ENCODE results near the gene ORAI3.

ORAI3 gene

DNA sequence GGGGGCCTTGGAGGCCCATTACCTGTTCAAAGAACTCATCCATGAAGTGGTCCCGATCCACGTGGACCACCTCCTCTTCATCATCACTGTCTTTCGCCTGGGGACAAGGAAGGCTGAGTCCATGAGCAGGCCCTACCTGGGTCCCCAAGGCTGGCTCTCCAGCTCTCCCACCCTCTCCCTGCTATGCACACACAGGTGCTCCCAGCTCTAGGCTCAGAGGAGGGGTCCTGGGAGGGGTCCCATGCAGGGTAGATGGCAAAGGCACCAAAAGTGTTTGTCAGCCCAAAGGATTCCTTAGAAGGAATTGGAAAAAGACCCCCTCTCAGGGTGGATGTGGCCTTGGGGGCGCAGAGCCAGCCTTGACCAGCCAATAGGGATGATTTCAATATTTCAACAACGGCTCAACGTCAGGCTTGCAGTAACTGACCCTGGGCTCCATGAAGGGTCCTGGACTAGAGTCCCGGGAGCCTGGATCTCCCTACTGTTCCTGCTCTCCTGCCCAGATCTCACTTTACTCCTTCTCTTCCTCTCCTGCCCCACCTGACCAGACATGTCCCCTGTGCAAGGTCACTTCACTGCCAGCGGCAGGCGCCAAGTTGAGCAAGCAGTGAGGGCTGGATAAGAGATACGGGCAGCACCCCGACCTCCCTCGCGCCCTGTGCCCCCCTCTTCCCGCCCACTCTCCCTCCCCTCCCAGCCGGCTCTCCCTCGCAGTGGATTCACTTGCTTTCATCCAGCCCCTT is 52.8 kb downstream of the ORAI3 start:
- TF ChIP-seq NFIC (IDR thresholded peaks at IDR 0.05) = no peak
- TF ChIP-seq CEBPB (IDR thresholded peaks at IDR 0.05) = no peak
- no peak for TF ChIP-seq EP300 (IDR thresholded peaks at IDR 0.05; ENCODE audit: borderline replicate concordance)
- no peak for TF ChIP-seq FOXM1 (IDR thresholded peaks at IDR 0.05; ENCODE audit: borderline replicate concordance, low read depth)
- no peak for TF ChIP-seq EGR1 (IDR thresholded peaks at IDR 0.05)
- TF ChIP-seq TCF12 (IDR thresholded peaks at IDR 0.05; ENCODE audit: low read depth) = no peak
- no peak for TF ChIP-seq TAF1 (IDR thresholded peaks at IDR 0.05; ENCODE audit: low read depth)
- no peak for TF ChIP-seq TEAD4 (IDR thresholded peaks at IDR 0.05)
- no peak for TF ChIP-seq RAD21 (IDR thresholded peaks at IDR 0.05; ENCODE audit: low read depth)
- TF ChIP-seq, protein P1, sequence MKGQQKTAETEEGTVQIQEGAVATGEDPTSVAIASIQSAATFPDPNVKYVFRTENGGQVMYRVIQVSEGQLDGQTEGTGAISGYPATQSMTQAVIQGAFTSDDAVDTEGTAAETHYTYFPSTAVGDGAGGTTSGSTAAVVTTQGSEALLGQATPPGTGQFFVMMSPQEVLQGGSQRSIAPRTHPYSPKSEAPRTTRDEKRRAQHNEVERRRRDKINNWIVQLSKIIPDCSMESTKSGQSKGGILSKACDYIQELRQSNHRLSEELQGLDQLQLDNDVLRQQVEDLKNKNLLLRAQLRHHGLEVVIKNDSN (IDR thresholded peaks at IDR 0.05) = no peak
- no peak for TF ChIP-seq CREB1 (IDR thresholded peaks at IDR 0.05; ENCODE audit: low read depth)
- TF ChIP-seq, protein P2, sequence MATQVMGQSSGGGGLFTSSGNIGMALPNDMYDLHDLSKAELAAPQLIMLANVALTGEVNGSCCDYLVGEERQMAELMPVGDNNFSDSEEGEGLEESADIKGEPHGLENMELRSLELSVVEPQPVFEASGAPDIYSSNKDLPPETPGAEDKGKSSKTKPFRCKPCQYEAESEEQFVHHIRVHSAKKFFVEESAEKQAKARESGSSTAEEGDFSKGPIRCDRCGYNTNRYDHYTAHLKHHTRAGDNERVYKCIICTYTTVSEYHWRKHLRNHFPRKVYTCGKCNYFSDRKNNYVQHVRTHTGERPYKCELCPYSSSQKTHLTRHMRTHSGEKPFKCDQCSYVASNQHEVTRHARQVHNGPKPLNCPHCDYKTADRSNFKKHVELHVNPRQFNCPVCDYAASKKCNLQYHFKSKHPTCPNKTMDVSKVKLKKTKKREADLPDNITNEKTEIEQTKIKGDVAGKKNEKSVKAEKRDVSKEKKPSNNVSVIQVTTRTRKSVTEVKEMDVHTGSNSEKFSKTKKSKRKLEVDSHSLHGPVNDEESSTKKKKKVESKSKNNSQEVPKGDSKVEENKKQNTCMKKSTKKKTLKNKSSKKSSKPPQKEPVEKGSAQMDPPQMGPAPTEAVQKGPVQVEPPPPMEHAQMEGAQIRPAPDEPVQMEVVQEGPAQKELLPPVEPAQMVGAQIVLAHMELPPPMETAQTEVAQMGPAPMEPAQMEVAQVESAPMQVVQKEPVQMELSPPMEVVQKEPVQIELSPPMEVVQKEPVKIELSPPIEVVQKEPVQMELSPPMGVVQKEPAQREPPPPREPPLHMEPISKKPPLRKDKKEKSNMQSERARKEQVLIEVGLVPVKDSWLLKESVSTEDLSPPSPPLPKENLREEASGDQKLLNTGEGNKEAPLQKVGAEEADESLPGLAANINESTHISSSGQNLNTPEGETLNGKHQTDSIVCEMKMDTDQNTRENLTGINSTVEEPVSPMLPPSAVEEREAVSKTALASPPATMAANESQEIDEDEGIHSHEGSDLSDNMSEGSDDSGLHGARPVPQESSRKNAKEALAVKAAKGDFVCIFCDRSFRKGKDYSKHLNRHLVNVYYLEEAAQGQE (IDR thresholded peaks at IDR 0.05; ENCODE audit: low read depth) = no peak
- TF ChIP-seq, protein P3, sequence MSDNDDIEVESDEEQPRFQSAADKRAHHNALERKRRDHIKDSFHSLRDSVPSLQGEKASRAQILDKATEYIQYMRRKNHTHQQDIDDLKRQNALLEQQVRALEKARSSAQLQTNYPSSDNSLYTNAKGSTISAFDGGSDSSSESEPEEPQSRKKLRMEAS (IDR thresholded peaks at IDR 0.05) = no peak

DNA sequence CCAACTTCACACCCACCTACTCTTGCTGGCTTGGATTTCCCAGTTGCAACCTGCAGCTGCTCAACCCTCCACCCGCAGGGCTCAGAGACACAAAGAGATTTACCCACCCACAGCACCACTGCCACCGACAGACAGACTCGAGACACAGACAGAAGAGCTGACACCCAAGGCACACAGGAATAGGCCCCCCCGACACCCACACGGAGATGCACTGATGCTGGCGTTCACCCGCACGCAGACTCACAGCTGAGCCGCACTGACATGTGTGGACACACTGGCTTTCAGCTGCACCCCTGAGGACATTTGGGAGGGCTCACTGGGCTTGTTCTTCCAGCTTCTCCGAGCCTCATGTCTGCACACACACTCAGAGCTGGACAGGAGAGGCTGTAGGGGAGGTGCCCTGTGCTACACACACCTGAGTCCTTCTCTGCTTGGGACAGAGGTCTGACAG is 53.4 kb downstream of the ORAI3 start:
- TF ChIP-seq, protein P2 (IDR thresholded peaks at IDR 0.05; ENCODE audit: low read depth) = no peak
- TF ChIP-seq, protein P3 (IDR thresholded peaks at IDR 0.05) = no peak
- TF ChIP-seq ZBTB7A (IDR thresholded peaks at IDR 0.05; ENCODE audit: low read depth) (no peak), NFIC (IDR thresholded peaks at IDR 0.05) (no peak), FOXM1 (IDR thresholded peaks at IDR 0.05; ENCODE audit: borderline replicate concordance, low read depth) (no peak), EGR1 (IDR thresholded peaks at IDR 0.05) (no peak), RAD21 (IDR thresholded peaks at IDR 0.05; ENCODE audit: low read depth) (no peak), TEAD4 (IDR thresholded peaks at IDR 0.05) (no peak), YY1 (IDR thresholded peaks at IDR 0.05; ENCODE audit: low read depth) (no peak), TAF1 (IDR thresholded peaks at IDR 0.05; ENCODE audit: low read depth) (no peak), CEBPB (IDR thresholded peaks at IDR 0.05) (no peak), CREB1 (IDR thresholded peaks at IDR 0.05; ENCODE audit: low read depth) (no peak), TCF12 (IDR thresholded peaks at IDR 0.05; ENCODE audit: low read depth) (no peak), EP300 (IDR thresholded peaks at IDR 0.05; ENCODE audit: borderline replicate concordance) (no peak)
- TF ChIP-seq, protein P1 (IDR thresholded peaks at IDR 0.05) = no peak

DNA sequence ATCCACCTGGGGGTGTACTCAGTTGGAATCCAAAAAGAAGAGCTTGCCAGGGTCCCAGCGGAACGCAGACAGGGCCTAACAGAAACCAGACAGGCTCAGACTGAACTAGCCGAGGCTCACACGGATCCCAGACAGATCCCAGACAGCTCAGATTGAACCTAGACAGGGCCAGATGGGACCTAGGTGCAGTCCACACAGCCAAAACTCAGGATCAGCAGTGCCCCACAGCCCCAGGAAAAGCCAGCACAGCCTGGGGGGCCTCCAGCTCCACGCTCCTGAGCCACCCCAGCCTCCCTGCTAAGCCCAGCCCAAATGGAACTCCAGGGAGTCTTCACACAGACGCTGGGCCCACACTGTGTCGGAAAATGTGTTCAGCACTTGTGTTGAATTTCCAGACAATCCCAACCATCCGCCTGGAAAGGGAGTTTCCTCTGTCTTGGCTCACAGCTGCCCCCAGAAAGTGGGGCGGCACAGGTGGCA is 54.0 kb downstream of the ORAI3 start:
- no peak for TF ChIP-seq RAD21 (IDR thresholded peaks at IDR 0.05; ENCODE audit: low read depth)
- no peak for TF ChIP-seq ZBTB7A (IDR thresholded peaks at IDR 0.05; ENCODE audit: low read depth)
- TF ChIP-seq, protein P3 (IDR thresholded peaks at IDR 0.05) = no peak
- TF ChIP-seq NFIC (IDR thresholded peaks at IDR 0.05) = no peak
- TF ChIP-seq, protein P2 (IDR thresholded peaks at IDR 0.05; ENCODE audit: low read depth) = no peak
- no peak for TF ChIP-seq YY1 (IDR thresholded peaks at IDR 0.05; ENCODE audit: low read depth)
- TF ChIP-seq TCF12 (IDR thresholded peaks at IDR 0.05; ENCODE audit: low read depth) = no peak
- no peak for TF ChIP-seq TEAD4 (IDR thresholded peaks at IDR 0.05)
- TF ChIP-seq, protein P1 (IDR thresholded peaks at IDR 0.05) = no peak
- TF ChIP-seq EGR1 (IDR thresholded peaks at IDR 0.05) = no peak

All from Ishikawa (cell line).